Sigmoid colon (tissue), 7 donors: ENCODE data around the gene DIP2C. TPM values are rescaled to one million over a fixed set of nuclear protein-coding genes. Genes with fewer than 3 reads are reported as not detected.

Experiments
- DNase-seq: peaks from one replicate; pipeline ENCODE4 v3.0.0-alpha.2; 2019
- H3K27ac ChIP-seq, 4 donors: fragments of 200-600 bp; sonication (generic); one replicate each; pipeline ENCODE4 v1.5.1; 2016 to 2019; ENCODE audit warnings: mild to moderate bottlenecking in 1 of 4
- H3K27me3 ChIP-seq, 3 donors: fragments of 200-600 bp; sonication (generic); one replicate each; pipeline ENCODE4 v1.5.1; 2019; ENCODE audit warnings: mild to moderate bottlenecking in 1 of 3
- H3K36me3 ChIP-seq, 4 donors: fragments of 200-600 bp; sonication (generic); one replicate each; pipeline ENCODE4 v1.5.1; 2016 to 2019
- H3K4me1 ChIP-seq, 4 donors: fragments of 200-600 bp; sonication (generic); one replicate each; pipeline ENCODE4 v1.5.1; 2017 to 2019
- H3K4me3 ChIP-seq, 4 donors: fragments of 200-600 bp; sonication (generic); one replicate each; pipeline ENCODE4 v1.5.1; 2017 to 2019; ENCODE audit warnings: mild to moderate bottlenecking in 2 of 4, moderate library complexity in 1 of 4
- H3K9me3 ChIP-seq, 4 donors: fragments of 200-600 bp in 3 of 4; sonication (generic) in 3 of 4; one replicate each; pipeline versions ENCODE4 v1.5.1 to v1.6.1; 2013 to 2019
- EP300 ChIP-seq, 4 donors: sonication (generic); formaldehyde crosslinking; IDR thresholded peaks; one replicate each; pipeline ENCODE4 v1.6.1; 2017; ENCODE audit warnings: antibody characterized with exemption in 4 of 4
- POLR2A ChIP-seq, 2 donors: fragments of 450-650 bp; IDR thresholded peaks; one replicate each; pipeline ENCODE4 v1.6.1; 2016; ENCODE audit warnings: antibody characterized with exemption in 2 of 2, mild to moderate bottlenecking in 2 of 2, moderate library complexity in 2 of 2
- POLR2AphosphoS5 ChIP-seq, 4 donors: sonication (generic); formaldehyde crosslinking; IDR thresholded peaks; one replicate each; pipeline ENCODE4 v1.6.1; 2017; ENCODE audit warnings: antibody characterized with exemption in 4 of 4
- WGBS, 2 donors: extraction: QIAGEN DNeasy Blood & Tissue Kit; methylation state at CpG; one replicate each; pipeline ENCODE4 v1.1.7; 2013; 5-methylcytosine and 5-hydroxymethylcytosine counted together
- intact Hi-C: fragments of 100-400 bp; cut with DNase I; formaldehyde crosslinking; loops from one replicate; pipeline ENCODE4 v1.15.1; 2023
- polyA plus RNA-seq, 3 donors: library from polyadenylated mRNA; stranded (reverse); fragments of 200-250 nt; gene quantifications; one replicate each; pipeline ENCODE4 v1.2.3, GENCODE V29; 2013
- total RNA-seq, 4 donors: library from RNA; depleted of rRNA; stranded (reverse); fragments of >200 nt; gene quantifications; one replicate each; pipeline ENCODE4 v1.1.0, GENCODE V29; 2016
- TF ChIP-seq, protein P1 (sequence below), 4 experiments: fragments of 450-650 bp in 3 of 4; fragments of 200-600 bp in 1 of 4; IDR thresholded peaks; one replicate each; pipeline ENCODE4 v1.5.1; 2016 to 2019; ENCODE audit warnings: antibody characterized with exemption in 4 of 4, mild to moderate bottlenecking in 3 of 4, moderate library complexity in 2 of 4
- donor health status: healthy with polysubstance abuse.
- donor health status: Bipolar disorder and iron deficiency.
- donor health status: healthy.

The DIP2C gene
- total and polyA plus RNA-seq, 7 donors = 1.8 to 67.9 (median 42.1) TPM

DNA sequence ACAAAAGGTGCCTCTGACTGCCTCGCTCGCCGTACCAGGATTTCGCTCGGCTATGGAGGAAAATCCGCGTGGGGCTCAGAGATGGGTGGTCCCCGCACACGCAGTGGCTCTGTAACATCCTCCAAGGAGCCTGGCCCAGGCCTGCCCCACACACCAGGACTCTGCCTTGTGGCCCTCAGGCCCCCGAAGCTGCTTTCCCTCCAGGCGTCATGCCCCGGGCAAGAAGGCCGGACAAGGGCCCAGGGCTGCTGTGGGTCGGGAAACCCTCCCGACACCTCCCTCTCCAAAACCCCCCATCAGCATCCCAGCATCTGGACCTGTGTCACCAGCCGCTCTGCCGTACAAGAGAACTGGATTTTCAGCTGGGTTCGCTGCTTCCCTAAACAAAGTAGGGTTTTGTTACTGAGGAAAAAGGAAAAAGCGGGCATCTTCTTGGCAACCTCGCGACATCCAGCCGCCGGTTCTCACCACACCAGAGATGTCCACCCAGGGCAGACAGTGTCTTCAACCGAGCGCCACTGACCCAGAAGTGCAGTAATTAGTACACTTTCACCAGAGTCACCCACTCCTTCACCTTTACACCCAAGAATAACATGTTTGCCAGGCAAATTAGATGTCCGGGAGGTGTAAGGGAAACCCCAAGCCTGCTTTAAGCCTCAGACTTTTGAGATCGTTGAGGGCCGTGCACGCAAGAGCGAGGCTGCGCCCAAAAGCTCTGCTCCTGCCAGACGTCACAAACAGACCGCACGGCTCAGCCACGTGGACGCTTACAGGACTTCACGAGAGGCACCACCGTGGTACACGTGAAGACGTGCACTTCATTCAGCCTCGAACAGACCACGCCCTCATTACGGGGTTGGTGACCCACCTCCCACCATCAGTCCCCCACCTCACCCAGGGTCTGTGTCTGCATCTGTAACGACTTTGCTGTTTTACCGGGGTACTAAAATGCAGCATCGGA lies 62.2 kb downstream of the DIP2C start:
- H3K9me3 ChIP-seq = no peaks in the 10 kb centered on the region
- H3K27me3 ChIP-seq = no peaks in the 10 kb centered on the region
- intact Hi-C loops = no loop called here
- DNase-seq = no peak
- TF ChIP-seq POLR2AphosphoS5 (IDR thresholded peaks at IDR 0.05) (no peak), POLR2A (IDR thresholded peaks at IDR 0.05) (no peak), EP300 (IDR thresholded peaks at IDR 0.05) (no peak)
- TF ChIP-seq, protein P1, sequence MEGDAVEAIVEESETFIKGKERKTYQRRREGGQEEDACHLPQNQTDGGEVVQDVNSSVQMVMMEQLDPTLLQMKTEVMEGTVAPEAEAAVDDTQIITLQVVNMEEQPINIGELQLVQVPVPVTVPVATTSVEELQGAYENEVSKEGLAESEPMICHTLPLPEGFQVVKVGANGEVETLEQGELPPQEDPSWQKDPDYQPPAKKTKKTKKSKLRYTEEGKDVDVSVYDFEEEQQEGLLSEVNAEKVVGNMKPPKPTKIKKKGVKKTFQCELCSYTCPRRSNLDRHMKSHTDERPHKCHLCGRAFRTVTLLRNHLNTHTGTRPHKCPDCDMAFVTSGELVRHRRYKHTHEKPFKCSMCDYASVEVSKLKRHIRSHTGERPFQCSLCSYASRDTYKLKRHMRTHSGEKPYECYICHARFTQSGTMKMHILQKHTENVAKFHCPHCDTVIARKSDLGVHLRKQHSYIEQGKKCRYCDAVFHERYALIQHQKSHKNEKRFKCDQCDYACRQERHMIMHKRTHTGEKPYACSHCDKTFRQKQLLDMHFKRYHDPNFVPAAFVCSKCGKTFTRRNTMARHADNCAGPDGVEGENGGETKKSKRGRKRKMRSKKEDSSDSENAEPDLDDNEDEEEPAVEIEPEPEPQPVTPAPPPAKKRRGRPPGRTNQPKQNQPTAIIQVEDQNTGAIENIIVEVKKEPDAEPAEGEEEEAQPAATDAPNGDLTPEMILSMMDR (IDR thresholded peaks at IDR 0.05) = no peak
- H3K4me3 ChIP-seq = no peak overlapping the region
- H3K27ac ChIP-seq = peak overlapping the region; percentile 17 to 93 (median 88)
- WGBS, 2 donors = 93% methylated on average over 46 of the region's 46 CpGs
- no peaks in the 10 kb centered on the region for H3K36me3 ChIP-seq
- H3K4me1 ChIP-seq = peaks cover 0 to 69% (median 63%) of the 10 kb centered on the region in 4 donors

DNA sequence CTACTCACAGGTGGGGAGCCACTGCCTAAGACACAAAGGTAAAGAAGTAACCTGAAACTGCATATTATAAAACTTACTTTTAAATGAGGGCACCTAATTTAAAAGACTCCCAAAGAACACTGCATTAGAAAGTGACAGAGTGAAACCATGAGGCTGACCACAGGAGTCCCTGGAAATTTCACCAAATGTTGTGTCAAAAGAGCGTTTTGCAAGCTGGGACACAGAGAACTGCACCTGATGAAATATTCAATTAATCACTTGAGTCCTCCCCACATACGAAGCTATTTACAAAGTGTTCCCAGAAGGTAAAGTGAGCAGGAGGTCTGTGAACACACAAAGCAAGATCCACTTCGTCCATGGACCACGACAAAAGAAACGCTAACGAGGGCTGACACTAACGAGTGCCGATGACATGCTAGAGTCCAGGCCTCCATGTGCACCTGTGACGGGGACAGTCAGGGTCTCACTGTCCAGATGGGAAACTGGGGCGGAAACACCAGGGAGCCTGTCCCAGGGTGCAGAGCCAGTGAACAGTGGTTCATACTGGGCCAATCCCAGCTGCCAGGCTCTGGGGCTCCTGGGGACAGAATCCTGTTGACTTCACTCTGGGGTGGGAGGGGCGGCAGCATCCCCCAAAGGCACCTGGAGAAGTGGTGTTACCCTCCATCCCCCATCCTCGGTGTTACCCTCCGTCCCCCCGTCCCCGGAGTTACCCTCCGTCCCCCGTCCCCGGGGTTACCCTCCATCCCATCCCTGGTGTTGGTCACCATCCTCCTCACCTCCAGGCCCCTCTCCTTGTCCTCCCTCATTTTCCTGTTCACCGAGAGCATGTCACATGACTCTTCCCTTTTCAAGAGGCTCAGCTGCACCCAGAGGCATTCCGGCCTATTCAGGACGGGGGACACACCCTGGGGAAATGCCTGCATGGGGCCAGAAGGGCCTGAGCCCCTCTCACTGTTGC lies 63.4 kb downstream of the DIP2C start:
- WGBS, 2 donors = 92% methylated on average over 21 of the region's 21 CpGs
- TF ChIP-seq POLR2AphosphoS5 (IDR thresholded peaks at IDR 0.05) (no peak), EP300 (IDR thresholded peaks at IDR 0.05) (no peak), POLR2A (IDR thresholded peaks at IDR 0.05) (no peak)
- TF ChIP-seq, protein P1 (IDR thresholded peaks at IDR 0.05) = no peak
- H3K9me3 ChIP-seq = no peaks in the 10 kb centered on the region
- H3K4me1 ChIP-seq = peaks cover 0 to 78% (median 73%) of the 10 kb centered on the region in 4 donors
- H3K27ac ChIP-seq = peak overlapping the region; percentile 88 to 93 (median 89)
- intact Hi-C loops = no loop called here
- DNase-seq = no peak
- no peaks in the 10 kb centered on the region for H3K27me3 ChIP-seq
- no peaks in the 10 kb centered on the region for H3K36me3 ChIP-seq
- H3K4me3 ChIP-seq = peak overlapping the region in 3 of 4 donors; percentile 13 to 32 (median 29)

DNA sequence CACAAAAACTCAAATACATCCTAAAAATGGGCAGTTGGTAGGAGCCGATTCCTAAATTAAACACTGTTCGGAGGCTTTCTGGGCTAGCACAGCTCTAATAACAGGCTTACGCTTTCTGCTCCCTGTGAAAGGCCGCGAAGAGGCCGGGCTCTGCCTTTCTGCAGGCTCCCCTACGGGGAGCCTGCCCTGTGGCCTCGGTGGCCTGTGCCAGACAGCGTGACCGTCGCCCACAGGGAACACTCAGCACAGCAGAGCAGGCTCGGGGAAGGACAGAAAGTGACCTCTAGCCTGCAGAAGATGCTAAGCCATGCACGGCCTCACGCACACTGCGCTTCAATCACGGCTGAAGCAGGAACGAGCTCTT lies 64.2 kb downstream of the DIP2C start:
- intact Hi-C loops = no loop called here
- Histone ChIP-seq H3K9me3 (no peaks in the 10 kb centered on the region), H3K27ac (peak overlapping the region; percentile 88 to 93 (median 89)), H3K27me3 (no peaks in the 10 kb centered on the region), H3K4me3 (peak overlapping the region in 3 of 4 donors; percentile 13 to 32 (median 29)), H3K36me3 (no peaks in the 10 kb centered on the region), H3K4me1 (peaks cover 0 to 78% (median 69%) of the 10 kb centered on the region in 4 donors)
- DNase-seq = no peak
- no peak for TF ChIP-seq POLR2A (IDR thresholded peaks at IDR 0.05)
- TF ChIP-seq POLR2AphosphoS5 (IDR thresholded peaks at IDR 0.05) = no peak
- TF ChIP-seq, protein P1 (IDR thresholded peaks at IDR 0.05) = no peak
- no peak for TF ChIP-seq EP300 (IDR thresholded peaks at IDR 0.05)
- WGBS, 2 donors = 73 to 83% methylated on average over 17 of the region's 17 CpGs

DNA sequence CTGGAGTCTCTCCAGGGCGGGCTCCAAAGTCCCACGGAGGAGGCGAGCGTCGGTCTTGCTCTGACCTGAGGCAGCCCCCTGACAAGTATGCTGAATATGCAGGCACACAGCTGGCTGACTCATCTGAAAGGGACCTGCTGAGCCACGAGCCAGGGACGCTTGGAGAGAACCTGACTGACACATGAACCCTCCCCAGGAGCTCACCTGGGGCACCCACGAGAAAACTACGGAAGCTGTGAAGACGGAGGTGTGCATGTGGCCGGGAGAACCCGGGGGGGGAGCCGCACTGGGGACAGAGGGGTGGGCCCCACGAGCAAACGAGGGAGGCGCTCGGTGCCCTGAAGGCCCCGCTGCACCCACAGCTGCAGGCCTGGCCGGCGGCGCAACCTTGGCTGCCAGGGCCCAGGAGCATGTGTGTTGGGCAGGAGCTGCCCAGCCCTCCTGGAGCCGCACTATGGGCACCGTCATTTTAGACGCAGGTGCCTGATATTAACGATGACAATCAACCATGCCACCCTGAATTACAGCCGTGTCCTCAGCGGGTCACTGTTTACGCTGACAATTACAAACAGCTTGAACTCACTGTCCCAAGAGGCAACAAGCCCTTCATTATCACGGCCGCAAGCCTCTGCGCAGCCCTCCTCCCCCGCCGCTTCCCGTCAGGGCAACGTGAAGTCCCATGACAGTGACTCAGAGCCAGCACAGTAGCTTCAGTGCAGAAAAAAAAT lies 64.7 kb downstream of the DIP2C start:
- TF ChIP-seq POLR2AphosphoS5 (IDR thresholded peaks at IDR 0.05) (peak; percentile 61 to 92 (median 74)), EP300 (IDR thresholded peaks at IDR 0.05) (peak in 3 of 4 donors; percentile 65 to 95 (median 92))
- TF ChIP-seq, protein P1 (IDR thresholded peaks at IDR 0.05) = no peak
- Histone ChIP-seq H3K4me1 (peaks cover 0 to 79% (median 73%) of the 10 kb centered on the region in 4 donors), H3K4me3 (peak overlapping the region in 3 of 4 donors; percentile 13 to 32 (median 29)), H3K27ac (peak overlapping the region; percentile 88 to 93 (median 89)), H3K9me3 (no peaks in the 10 kb centered on the region), H3K27me3 (no peaks in the 10 kb centered on the region), H3K36me3 (no peaks in the 10 kb centered on the region)
- 61 to 83% methylated on average over 35 of the region's 35 CpGs for WGBS, 2 donors
- intact Hi-C loops = loop anchor here (5.0 kb wide), 1 partner anchor 112 kb away; no protein-coding TSS in a partner anchor
- peak; percentile 90 for DNase-seq
